Measurements from ENCODE around the gene HK3. TPM values are rescaled to one million over a fixed set of nuclear protein-coding genes. Genes with fewer than 3 reads are reported as not detected.

The HK3 gene
- total RNA-seq, 1 experiment from 2014 or later = not detected

DNA sequence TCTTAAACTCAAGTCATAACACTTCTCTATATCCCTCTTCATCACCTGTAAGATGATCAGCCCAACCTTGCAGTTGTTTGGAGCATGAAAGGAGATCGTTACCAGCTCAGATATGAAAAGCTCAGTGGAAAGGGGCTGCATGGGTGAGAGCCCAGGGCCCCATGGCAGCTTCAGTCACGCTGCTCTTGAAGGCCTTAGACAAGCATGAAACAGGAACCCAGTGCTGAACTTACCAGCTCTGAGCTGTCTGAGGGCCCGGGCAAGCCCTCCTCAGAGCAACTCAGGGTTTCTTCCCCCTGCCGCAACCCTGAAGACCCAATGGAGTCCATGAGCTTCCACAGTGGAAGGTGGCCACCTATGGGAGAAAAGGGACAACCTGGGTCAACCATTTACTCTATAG is 3.3 kb downstream of the HK3 start:
- Histone ChIP-seq H3K27me3 (ENCODE audit: control insufficient read depth, insufficient read depth, low read length) (no peaks in the 10 kb centered on the region), H3K4me3 (ENCODE audit: insufficient read depth, low read depth, low read length) (no peak overlapping the region), H3K36me3 (replicated peaks; ENCODE audit: control insufficient read depth, insufficient read depth, low read length) (no peaks in the 10 kb centered on the region)
- peak; percentile 21 for DNase-seq

DNA sequence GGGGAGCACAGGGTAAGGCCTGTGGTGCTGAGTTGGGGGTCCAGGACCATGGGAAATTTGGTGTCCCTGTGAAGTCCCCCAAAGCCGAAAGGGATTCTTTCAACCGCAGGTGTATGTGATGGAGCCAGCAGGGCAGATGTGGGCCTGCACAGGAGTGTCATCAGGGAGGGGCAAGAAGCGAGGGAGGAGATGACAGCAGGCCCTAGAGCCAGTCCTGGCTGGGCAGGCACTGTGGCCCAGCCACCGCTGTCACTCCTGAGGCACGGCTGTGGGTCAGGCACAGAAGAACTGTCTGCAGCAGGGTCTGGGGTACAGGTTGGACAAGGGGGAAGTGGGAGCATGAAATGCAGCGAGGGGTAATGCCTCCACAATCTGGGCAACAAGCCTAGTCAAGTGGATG is 4.8 kb downstream of the HK3 start:
- DNase-seq = peak; percentile 13
- Histone ChIP-seq H3K27me3 (ENCODE audit: control insufficient read depth, insufficient read depth, low read length) (no peaks in the 10 kb centered on the region), H3K36me3 (replicated peaks; ENCODE audit: control insufficient read depth, insufficient read depth, low read length) (no peaks in the 10 kb centered on the region), H3K4me3 (ENCODE audit: insufficient read depth, low read depth, low read length) (no peak overlapping the region)

DNA sequence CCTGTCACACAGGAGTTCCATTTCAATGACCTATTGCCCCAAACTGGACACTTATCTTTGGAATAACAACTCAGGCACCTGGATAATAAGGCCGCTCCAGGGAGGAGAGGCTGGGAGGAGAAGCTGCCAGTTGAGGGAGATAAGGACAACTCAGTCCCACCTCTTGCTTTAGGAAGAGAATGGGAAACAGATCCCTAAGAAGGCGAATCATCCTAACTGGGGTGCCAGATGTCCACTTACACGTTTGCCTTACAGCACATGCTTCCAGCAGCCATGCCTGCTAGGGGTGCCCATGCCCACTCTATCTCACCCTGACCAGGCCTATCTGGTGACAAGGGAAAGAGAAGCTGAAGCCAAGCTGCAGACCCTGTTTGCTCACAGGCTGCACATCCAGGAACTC is 6.5 kb downstream of the HK3 start:
- Histone ChIP-seq H3K4me3 (ENCODE audit: insufficient read depth, low read depth, low read length) (no peak overlapping the region), H3K27me3 (ENCODE audit: control insufficient read depth, insufficient read depth, low read length) (no peaks in the 10 kb centered on the region)
- DNase-seq = peak; percentile 7

DNA sequence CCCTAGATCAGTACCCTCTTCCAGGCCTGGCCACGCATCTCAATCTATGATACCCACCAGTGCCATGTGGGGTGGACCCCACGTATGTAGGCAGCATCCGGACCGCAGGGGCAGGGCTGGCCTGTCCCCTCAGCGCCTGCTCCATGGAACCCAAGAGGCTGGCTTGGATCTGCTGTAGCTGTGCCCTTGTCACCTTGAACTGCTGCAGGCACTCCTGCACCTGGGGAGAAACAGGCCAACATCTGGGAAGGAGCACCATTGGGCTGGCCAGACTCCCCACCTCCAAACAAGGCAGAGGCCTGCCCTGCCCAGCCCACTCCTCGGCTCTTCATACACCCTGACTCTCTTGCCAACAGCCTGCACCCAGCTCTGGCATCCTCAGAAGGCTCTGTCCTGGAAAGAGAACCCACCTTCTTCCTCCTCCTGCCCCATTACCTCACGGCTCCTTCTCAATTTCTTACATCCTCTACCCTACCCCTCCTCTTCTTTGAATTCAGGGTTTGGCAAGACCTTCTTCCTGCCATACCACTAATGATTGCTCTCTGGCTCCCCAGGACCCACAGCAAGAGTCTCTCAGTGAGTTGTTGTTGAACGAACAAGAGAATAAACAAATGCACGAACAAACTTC is 7.7 kb downstream of the HK3 start:
- Histone ChIP-seq H3K4me3 (ENCODE audit: insufficient read depth, low read depth, low read length) (no peak overlapping the region), H3K36me3 (replicated peaks; ENCODE audit: control insufficient read depth, insufficient read depth, low read length) (no peaks in the 10 kb centered on the region), H3K27me3 (ENCODE audit: control insufficient read depth, insufficient read depth, low read length) (no peaks in the 10 kb centered on the region)
- peak; percentile 22 for DNase-seq

More for the DNA sequence above, 6.5 kb downstream of the HK3 start:
- no peaks in the 10 kb centered on the region for H3K36me3 ChIP-seq (replicated peaks; ENCODE audit: control insufficient read depth, insufficient read depth, low read length)

DNA sequence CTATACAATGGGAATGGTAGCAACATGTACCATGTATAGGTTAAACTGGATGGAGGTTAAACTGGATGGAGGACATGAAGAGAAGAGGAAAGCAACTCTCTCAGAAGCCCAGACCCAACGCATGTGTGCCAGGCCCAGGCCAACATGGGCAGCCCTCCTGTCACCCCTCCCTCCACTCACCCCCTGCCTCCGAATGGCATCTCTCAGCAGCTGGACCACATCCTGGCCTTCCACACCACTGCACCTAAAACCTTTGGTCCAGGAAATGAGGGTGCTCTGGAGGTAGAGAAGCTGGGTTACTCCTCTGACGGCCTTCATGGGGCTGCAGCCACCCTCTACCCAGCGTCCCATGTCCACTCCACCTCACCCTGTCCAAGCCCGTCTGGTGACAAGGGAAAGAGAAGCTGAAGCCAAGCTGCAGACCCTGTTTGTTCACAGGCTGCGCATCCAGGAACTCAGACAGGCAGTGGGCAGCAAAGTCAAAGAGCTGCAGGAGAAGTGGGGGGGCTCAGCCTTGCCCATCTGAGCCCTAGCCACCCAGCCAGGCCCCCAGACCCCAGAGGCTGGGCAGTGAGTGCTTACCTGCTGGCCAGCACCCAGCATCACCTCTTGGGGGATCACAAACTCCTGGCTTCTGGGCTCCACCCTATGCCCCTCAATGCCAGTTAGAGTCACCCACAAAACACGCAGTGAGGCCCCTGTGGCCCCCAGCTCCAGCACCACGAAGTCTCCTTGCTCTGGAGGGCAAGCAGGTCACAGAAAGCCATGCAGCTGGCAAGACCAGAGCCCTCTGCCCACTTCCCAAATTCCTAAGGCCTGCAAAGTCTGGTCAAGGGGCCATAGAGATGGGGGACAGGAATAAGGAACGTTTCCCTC is 8.5 kb downstream of the HK3 start:
- no peaks in the 10 kb centered on the region for H3K27me3 ChIP-seq (ENCODE audit: control insufficient read depth, insufficient read depth, low read length)
- no peaks in the 10 kb centered on the region for H3K36me3 ChIP-seq (replicated peaks; ENCODE audit: control insufficient read depth, insufficient read depth, low read length)
- H3K4me3 ChIP-seq (ENCODE audit: insufficient read depth, low read depth, low read length) = no peak overlapping the region
- DNase-seq = peak; percentile 26

DNA sequence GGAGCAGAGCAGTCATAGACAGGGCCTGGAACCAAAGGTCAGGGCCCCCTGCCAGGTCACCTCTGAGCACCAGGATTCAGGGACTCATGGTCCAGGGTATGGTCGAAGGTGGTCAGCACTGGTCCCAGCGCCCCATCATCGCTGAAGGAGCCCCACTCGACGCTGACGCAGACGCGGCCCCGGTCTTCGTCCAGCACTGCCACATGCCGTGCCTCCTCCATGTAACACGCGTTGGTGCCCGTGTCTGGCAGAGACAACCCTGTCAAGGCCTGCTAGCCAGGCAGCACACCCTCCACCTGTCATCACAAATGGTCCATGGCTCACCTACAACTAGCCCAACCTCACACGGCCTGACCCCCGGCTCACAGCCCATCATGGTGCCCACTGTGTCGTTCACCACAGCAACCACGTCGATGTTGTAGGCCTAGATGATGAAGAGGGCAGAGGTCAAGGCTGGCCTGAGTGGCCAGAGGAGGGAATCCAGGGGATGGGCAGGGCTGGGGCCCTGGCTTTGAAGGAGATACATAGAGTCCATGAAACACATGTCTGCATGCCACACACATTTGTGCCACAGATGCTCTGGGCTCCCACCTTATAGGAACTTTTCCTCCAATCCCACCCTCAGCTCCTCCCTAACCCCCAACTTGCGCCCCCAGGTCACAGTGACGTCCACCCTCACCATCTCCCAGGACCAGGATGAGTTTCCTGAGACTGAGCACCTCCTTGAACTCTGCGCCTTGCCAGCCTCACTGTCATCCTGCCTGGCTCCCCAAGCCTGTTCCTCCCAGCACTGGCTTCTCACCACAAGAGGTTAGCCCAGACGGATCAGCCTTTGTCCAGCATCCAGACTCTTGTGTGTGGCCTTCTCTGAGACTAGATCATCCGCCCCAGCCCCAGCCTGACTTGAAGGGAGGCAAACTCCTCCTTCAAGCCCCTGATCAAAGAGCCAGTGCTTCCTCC is 9.5 kb downstream of the HK3 start:
- Histone ChIP-seq H3K4me3 (ENCODE audit: insufficient read depth, low read depth, low read length) (no peak overlapping the region), H3K36me3 (replicated peaks; ENCODE audit: control insufficient read depth, insufficient read depth, low read length) (no peaks in the 10 kb centered on the region), H3K27me3 (ENCODE audit: control insufficient read depth, insufficient read depth, low read length) (no peaks in the 10 kb centered on the region)
- peak; percentile 22 for DNase-seq

DNA sequence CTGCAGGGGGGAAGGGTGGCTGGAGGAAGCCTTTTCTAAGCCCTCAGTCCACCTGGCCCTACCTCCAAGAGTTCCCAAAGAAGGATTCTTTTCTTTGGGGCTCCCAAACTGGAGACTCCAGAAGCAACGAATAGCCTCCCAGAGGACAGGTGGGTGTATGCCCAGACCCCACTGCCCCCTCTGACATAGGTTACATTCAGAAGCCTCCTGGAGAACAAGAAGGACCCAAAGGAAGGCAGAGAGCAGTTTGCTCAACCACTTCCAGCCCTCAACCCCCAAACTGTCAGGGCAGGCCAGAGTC is 10.3 kb downstream of the HK3 start:
- DNase-seq = peak; percentile 32
- no peaks in the 10 kb centered on the region for H3K27me3 ChIP-seq (ENCODE audit: control insufficient read depth, insufficient read depth, low read length)
- H3K36me3 ChIP-seq (replicated peaks; ENCODE audit: control insufficient read depth, insufficient read depth, low read length) = no peaks in the 10 kb centered on the region
- no peak overlapping the region for H3K4me3 ChIP-seq (ENCODE audit: insufficient read depth, low read depth, low read length)

DNA sequence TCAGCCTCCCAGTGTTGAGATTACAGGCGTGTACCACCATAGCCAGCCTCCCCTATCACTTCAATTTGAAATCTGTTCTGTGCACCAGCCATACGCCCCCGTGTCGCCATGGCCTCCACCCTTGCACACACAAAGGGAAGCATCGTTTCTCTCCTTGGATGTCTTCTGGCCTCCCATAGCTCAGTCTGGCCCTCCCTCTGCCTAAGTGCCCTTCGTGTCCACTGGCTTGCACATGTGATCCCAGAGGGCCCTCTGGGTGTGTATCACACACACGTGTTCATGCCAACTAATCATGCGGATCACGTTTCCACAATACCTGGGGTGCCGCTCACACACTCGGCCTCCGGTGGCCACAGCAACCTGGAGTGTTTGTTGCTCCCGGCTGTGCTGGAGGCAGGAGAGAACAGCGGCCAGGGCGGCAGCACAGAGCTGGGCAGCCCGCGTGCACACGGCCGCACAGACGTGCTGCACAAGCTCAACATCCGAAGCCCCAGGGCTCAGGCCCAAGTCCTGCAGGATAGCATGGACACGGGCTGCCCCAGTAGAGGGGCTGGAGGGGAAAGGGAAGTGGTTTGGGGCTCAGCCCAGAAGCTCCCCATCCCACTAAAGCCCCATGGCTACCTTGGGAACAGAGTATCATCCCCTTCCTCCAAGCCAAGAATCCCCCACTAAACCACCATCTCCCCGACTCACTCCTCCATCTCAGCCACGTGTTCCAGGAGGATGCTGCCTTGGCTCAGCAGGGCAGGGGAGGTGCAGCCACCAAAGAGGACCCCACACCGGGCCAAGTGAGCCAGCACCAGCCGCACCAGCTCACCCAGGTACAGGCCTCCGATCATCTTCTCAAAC is 10.9 kb downstream of the HK3 start:
- Histone ChIP-seq H3K27me3 (ENCODE audit: control insufficient read depth, insufficient read depth, low read length) (no peaks in the 10 kb centered on the region), H3K36me3 (replicated peaks; ENCODE audit: control insufficient read depth, insufficient read depth, low read length) (no peaks in the 10 kb centered on the region), H3K4me3 (ENCODE audit: insufficient read depth, low read depth, low read length) (no peak overlapping the region)
- DNase-seq = peak; percentile 36

DNA sequence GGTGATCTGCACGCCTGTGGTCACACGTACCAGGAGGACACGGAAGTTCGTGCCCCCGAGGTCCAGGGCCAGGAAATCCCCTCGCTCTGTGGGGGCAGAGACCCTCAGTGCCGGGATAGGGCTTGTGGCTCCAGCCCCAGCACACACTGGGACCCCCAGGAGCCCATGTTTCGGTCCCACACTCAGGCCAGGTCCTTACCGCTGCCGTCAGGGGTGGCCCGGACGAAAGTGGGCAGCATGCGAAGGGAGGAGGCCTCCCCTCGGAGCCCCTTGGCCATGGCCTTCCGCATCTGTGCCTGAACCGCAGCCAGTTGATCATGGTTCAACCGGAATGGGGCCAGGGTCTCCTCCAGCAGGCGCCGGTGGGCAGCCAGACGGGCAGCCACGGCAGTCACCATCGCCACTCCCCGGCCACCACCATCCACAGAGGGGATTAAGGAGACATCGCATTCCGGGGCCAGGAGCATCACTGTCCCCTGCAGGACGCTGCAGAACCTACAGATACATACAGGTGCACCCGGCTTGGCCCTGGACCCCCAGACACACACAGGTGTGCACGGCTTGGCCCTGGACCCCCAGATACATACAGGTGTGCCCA is 11.8 kb downstream of the HK3 start:
- DNase-seq = peak; percentile 86
- Histone ChIP-seq H3K27me3 (ENCODE audit: control insufficient read depth, insufficient read depth, low read length) (no peaks in the 10 kb centered on the region), H3K36me3 (replicated peaks; ENCODE audit: control insufficient read depth, insufficient read depth, low read length) (no peaks in the 10 kb centered on the region), H3K4me3 (ENCODE audit: insufficient read depth, low read depth, low read length) (no peak overlapping the region)

DNA sequence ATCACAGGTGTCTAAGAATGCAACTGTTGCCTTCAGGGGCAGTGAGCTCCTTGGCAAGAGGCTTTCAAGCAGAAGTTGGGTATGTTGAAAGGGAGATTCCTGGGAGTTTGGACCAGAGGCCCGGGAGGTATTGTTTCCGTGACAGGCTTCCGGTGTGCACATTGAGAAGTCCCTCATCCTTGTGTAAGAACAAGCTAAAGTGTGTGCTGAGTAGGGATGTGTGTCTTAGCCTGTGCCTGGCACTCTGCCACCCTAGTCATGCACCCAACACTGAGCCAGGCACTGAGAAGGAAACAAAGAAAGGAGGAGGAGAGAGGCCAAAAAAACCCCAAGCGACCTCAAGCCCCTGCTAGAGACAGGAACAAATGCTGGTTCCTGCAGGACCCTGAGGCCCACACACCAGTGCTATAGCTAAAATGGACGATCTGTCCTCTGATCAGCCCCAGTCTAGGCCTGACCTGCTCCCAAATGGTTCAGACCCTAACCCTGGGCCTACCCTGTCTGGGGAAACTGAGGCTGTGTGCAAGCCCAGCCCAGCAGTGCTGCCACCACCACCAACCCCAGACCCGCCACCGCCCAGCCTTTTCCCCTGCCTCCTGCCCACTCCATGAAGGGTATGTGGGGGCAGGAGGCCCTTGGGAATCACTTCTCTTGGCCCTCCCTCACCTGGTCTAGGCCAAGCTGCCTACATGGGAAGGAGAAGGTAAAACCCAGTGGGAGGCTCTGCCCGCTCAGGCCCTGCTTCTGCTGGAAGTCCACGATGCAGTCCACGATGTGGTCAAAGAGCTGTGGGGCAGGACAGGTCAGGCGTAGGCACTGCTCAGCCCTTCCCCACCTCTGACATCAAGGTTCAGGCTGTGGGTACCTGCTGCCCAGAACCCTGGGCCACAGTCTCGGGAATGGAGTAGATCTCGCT is 12.6 kb downstream of the HK3 start:
- Histone ChIP-seq H3K36me3 (replicated peaks; ENCODE audit: control insufficient read depth, insufficient read depth, low read length) (no peaks in the 10 kb centered on the region), H3K27me3 (ENCODE audit: control insufficient read depth, insufficient read depth, low read length) (no peaks in the 10 kb centered on the region)
- DNase-seq = peak; percentile 36

DNA sequence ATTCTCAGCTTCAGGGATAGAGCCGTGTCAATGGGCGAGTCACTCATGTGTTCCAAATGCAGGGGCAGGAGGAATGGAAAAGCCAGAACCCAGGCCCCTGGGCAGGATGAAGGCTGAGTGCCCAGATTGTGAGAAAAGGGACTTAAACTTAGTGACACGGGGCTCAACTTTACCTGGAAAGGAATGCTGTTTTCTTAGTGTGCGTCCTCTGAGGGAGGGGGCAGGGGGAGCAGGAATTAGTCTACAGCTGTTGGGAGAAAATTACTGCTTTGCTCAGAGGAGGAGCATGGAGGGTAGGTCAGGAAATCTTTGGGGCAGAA is 14.6 kb downstream of the HK3 start:
- Histone ChIP-seq H3K36me3 (replicated peaks; ENCODE audit: control insufficient read depth, insufficient read depth, low read length) (no peaks in the 10 kb centered on the region), H3K27me3 (ENCODE audit: control insufficient read depth, insufficient read depth, low read length) (no peaks in the 10 kb centered on the region), H3K4me3 (ENCODE audit: insufficient read depth, low read depth, low read length) (no peak overlapping the region)
- peak; percentile 60 for DNase-seq

More for the DNA sequence above, 12.6 kb downstream of the HK3 start:
- no peak overlapping the region for H3K4me3 ChIP-seq (ENCODE audit: insufficient read depth, low read depth, low read length)

DNA sequence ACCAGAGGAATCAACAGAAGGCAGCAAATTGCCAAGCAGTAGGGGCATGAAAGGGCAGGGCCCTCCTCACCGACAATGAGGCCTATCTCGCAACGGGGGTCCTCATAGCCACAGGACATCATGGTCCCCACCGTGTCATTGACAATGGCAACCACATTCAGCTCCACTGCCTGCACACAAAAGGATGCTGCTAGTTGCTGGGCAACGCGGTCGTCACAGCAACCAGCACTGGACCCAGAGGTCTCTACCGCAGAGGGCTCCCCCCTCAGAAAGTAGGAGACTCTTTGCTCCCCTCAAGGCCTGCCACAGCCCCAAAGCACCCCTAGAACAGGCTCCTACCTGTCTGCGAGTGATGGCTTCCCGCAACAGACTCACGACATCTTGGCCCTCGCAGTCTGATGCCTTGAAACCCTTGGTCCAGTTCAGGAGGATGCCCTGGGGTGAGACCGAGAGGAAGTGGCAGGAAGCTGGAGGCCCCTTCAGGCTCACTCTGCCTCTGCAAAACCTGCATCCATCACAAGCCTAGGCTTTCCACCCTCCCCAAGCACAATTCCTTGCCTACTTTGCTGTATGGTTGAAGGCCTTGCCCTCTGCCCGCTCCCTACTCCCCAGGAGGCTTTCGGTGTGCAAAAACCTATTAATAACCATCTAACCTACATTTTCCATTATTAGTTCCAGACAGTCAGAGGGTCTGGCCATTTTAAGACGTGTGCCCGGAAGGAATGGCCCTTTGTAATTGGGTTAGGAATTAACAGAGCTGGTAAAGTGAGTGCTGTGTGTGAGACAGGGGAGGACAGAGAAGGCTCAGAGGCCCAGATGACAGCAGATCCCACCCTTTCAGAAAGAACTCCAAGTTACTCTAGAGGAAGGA is 15.2 kb downstream of the HK3 start:
- no peaks in the 10 kb centered on the region for H3K27me3 ChIP-seq (ENCODE audit: control insufficient read depth, insufficient read depth, low read length)
- H3K36me3 ChIP-seq (replicated peaks; ENCODE audit: control insufficient read depth, insufficient read depth, low read length) = no peaks in the 10 kb centered on the region
- peak; percentile 53 for DNase-seq
- no peak overlapping the region for H3K4me3 ChIP-seq (ENCODE audit: insufficient read depth, low read depth, low read length)
